ENCODE data around the gene MOBP. TPM values are rescaled to one million over a fixed set of nuclear protein-coding genes. Genes with fewer than 3 reads are reported as not detected.

MOBP gene
- total RNA-seq, 1 donor from 2014 or later: not detected

- no peak overlapping the region for H3K4me3 ChIP-seq
- no peak for ATAC-seq
- H3K4me1 ChIP-seq: no peaks in the 10 kb centered on the region
- no peak overlapping the region for H3K27ac ChIP-seq
- intact Hi-C loops (cut with DNase I): no loop called here
- no peaks in the 10 kb centered on the region for H3K27me3 ChIP-seq
- no peaks in the 10 kb centered on the region for H3K36me3 ChIP-seq
- TF ChIP-seq CTCF (IDR thresholded peaks at IDR 0.05): no peak
- DNase-seq: no peak
- H3K9me3 ChIP-seq: no peaks in the 10 kb centered on the region
Measured at GRCh38 chr3:39550354-39551051, 83.0 kb downstream of the MOBP start.

Other genes with a start within 250 kb of the MOBP start
- 8.3 TPM for gene CX3CR1, start 187.6 kb upstream of the MOBP start, total RNA-seq
- gene CCR8, start 138.0 kb upstream of the MOBP start, total RNA-seq: not detected
- gene SLC25A38, start 84.3 kb upstream of the MOBP start, total RNA-seq: 27.9 TPM
- gene RPSA, start 61.0 kb upstream of the MOBP start, total RNA-seq: 732 TPM

Data from upper lobe of right lung (tissue), 1 donor.